BE2C (cell line): Measurements from ENCODE around the gene LORICRIN.

Source experiments
- DNase-seq: peaks from one replicate; pipeline ENCODE4 v3.0.0-alpha.2; 2020
- H3K27me3 ChIP-seq: fragments of 250-450 bp; sonication (Bioruptor Pico); 2 replicates; pipeline ENCODE4 v1.5.1; 2020; ENCODE audit warnings: mild to moderate bottlenecking
- H3K36me3 ChIP-seq: fragments of 250-450 bp; sonication (Bioruptor Pico); 2 replicates; pipeline ENCODE4 v1.5.1; 2020; ENCODE audit warnings: mild to moderate bottlenecking
- H3K4me1 ChIP-seq: fragments of 250-450 bp; sonication (Bioruptor Pico); 2 replicates; pipeline ENCODE4 v1.5.1; 2020
- H3K4me3 ChIP-seq: 2 replicates; pipeline ENCODE4 v1.5.1; 2011; ENCODE audit warnings: low read depth, low read length
- H3K9me3 ChIP-seq: fragments of 250-450 bp; sonication (Bioruptor Pico); 2 replicates; pipeline ENCODE4 v1.5.1; 2020
- CTCF ChIP-seq: IDR thresholded peaks from 2 replicates; pipeline ENCODE4 v1.5.1; 2012; ENCODE audit warnings: mild to moderate bottlenecking, low read depth, low read length

LORICRIN gene

GRCh38 chr1:153309441-153309840 is 50.0 kb downstream of the LORICRIN start:
- H3K4me3 ChIP-seq = no peak overlapping the region
- no peaks in the 10 kb centered on the region for H3K9me3 ChIP-seq
- H3K4me1 ChIP-seq = no peaks in the 10 kb centered on the region
- peaks cover 10% of the 10 kb centered on the region for H3K27me3 ChIP-seq
- H3K36me3 ChIP-seq = no peaks in the 10 kb centered on the region
- no peak for DNase-seq
- no peak for TF ChIP-seq CTCF

- Histone ChIP-seq H3K27me3 (peaks cover 10% of the 10 kb centered on the region), H3K9me3 (no peaks in the 10 kb centered on the region), H3K36me3 (no peaks in the 10 kb centered on the region), H3K4me3 (no peak overlapping the region), H3K4me1 (no peaks in the 10 kb centered on the region)
- DNase-seq = no peak
- TF ChIP-seq CTCF = no peak
Observed at GRCh38 chr1:153310526-153310925, 51.0 kb downstream of the LORICRIN start.
